Stimulated activated CD4-positive, alpha-beta T cell treated with anti-CD3 and anti-CD28 coated beads, Interleukin-15, amount 100 ng/mL, for 24 hours (primary cell): ENCODE measurements around the gene IFNA5.

Experiments
- DNase-seq: peaks from one replicate; pipeline ENCODE4 v3.0.0-alpha.2; 2020

The IFNA5 gene

GRCh38 chr9:21305213-21305612 is at the start of gene IFNA5:
TSS of gene IFNA5 (minus strand) at chr9:21305313. CDS start at chr9:21305256, 57 bp downstream.
- no peak for DNase-seq

GRCh38 chr9:21350787-21351186 is 45.7 kb upstream of the IFNA5 start, which contains the start of gene IFNA6:
TSS of gene IFNA6 (minus strand) at chr9:21350887. CDS start at chr9:21350887, 0 bp downstream.
- no peak for DNase-seq

- DNase-seq = no peak
Observed at GRCh38 chr9:21348430-21348970, 43.4 kb upstream of the IFNA5 start.

GRCh38 chr9:21340735-21341134 is 35.6 kb upstream of the IFNA5 start:
- DNase-seq = no peak

GRCh38 chr9:21336457-21336856 is 31.3 kb upstream of the IFNA5 start:
- DNase-seq = no peak

- DNase-seq = peak; percentile 93
Observed at GRCh38 chr9:21334701-21335632, 29.9 kb upstream of the IFNA5 start, which contains the start of gene KLHL9. TSS of gene KLHL9 (minus strand) at chr9:21335404. CDS start at chr9:21334859, 545 bp downstream.

GRCh38 chr9:21333226-21333625 is 28.1 kb upstream of the IFNA5 start:
- DNase-seq = no peak

GRCh38 chr9:21331676-21332402 is 26.7 kb upstream of the IFNA5 start:
- DNase-seq = no peak

GRCh38 chr9:21326526-21327139 is 21.5 kb upstream of the IFNA5 start:
- DNase-seq = no peak

GRCh38 chr9:21324047-21324446 is 18.9 kb upstream of the IFNA5 start:
- DNase-seq = no peak

- DNase-seq = no peak
Observed at GRCh38 chr9:21322911-21323461, 17.9 kb upstream of the IFNA5 start.

- DNase-seq = no peak
Observed at GRCh38 chr9:21320465-21320864, 15.4 kb upstream of the IFNA5 start.

GRCh38 chr9:21317956-21318923 is 13.1 kb upstream of the IFNA5 start:
- DNase-seq = peak; percentile 36

GRCh38 chr9:21316860-21317259 is 11.7 kb upstream of the IFNA5 start:
- no peak for DNase-seq

GRCh38 chr9:21316032-21316842 is 11.1 kb upstream of the IFNA5 start:
- DNase-seq = no peak

- no peak for DNase-seq
Observed at GRCh38 chr9:21314152-21314551, 9.0 kb upstream of the IFNA5 start.

- no peak for DNase-seq
Observed at GRCh38 chr9:21311889-21312288, 6.8 kb upstream of the IFNA5 start.

GRCh38 chr9:21295992-21296391 is 9.1 kb downstream of the IFNA5 start:
- no peak for DNase-seq

- no peak for DNase-seq
Observed at GRCh38 chr9:21294904-21295538, 10.1 kb downstream of the IFNA5 start.

GRCh38 chr9:21294364-21294774 is 10.7 kb downstream of the IFNA5 start:
- DNase-seq = peak; percentile 12
